PC-3 (cell line): Measurements from ENCODE around the gene KLHL30.

Experiments
- CTCF ChIP-seq: fragments of 300-600 bp; sonication (generic); conservative IDR thresholded peaks from 2 replicates; pipeline ENCODE4 v1.5.1; 2017; ENCODE audit warnings: antibody characterized with exemption, low read depth, mild to moderate bottlenecking, low read length
- EZH2 ChIP-seq: fragments of 300-600 bp; sonication (generic); IDR thresholded peaks from one replicate; pipeline ENCODE4 v1.6.1; 2017; ENCODE audit warnings: antibody characterized with exemption, mild to moderate bottlenecking, low read length; ENCODE audit not compliant: unreplicated experiment

- no peak for TF ChIP-seq CTCF
- TF ChIP-seq EZH2 = no peak
These were observed 19.1 kb downstream of the KLHL30 start for GRCh38 chr2:238157506-238158017.
